GM12873 (cell line): Measurements from ENCODE around the gene DPPA5.

Experiments used
- TF ChIP-seq, protein P1 (sequence below): IDR thresholded peaks from 2 replicates; pipeline ENCODE4 v1.5.1; 2012; ENCODE audit warnings: low read depth, mild to moderate bottlenecking, moderate library complexity, low read length, control low read depth; ENCODE audit not compliant: insufficient read depth; ENCODE audit errors: missing control alignments

The DPPA5 gene

DNA sequence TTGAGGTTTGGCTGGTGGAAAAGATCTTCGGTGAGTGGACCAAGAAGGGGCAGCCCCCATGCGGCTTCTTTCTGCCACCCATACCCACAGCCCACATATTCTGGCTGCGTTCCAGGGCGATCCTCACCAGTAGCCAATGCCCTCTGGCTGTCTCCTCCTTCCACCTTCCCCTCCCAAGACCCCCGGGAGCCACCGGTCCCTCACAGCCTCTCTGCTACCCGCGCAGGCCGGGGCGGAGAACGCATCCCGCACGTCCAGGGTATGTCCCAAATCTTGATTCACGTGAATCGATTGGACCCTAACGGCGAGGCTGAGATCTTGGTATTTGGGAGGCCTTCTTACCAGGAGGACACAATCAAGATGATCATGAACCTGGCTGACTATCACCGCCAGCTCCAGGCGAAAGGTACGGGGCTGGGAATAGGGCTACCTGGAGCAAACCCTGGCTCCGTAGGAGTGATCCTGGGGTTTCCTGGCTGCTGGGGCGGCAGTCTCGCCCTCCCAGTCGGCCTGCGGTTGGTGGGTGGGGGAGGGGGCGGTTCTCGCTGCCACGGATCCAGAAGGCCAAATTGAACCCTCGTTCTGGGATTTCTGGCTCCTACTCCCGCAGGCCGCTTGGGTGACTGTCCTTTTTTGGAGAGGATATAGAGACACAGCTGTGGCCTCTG, 8.9 kb upstream of the DPPA5 start:
- TF ChIP-seq, protein P1, sequence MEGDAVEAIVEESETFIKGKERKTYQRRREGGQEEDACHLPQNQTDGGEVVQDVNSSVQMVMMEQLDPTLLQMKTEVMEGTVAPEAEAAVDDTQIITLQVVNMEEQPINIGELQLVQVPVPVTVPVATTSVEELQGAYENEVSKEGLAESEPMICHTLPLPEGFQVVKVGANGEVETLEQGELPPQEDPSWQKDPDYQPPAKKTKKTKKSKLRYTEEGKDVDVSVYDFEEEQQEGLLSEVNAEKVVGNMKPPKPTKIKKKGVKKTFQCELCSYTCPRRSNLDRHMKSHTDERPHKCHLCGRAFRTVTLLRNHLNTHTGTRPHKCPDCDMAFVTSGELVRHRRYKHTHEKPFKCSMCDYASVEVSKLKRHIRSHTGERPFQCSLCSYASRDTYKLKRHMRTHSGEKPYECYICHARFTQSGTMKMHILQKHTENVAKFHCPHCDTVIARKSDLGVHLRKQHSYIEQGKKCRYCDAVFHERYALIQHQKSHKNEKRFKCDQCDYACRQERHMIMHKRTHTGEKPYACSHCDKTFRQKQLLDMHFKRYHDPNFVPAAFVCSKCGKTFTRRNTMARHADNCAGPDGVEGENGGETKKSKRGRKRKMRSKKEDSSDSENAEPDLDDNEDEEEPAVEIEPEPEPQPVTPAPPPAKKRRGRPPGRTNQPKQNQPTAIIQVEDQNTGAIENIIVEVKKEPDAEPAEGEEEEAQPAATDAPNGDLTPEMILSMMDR, result no peak

DNA sequence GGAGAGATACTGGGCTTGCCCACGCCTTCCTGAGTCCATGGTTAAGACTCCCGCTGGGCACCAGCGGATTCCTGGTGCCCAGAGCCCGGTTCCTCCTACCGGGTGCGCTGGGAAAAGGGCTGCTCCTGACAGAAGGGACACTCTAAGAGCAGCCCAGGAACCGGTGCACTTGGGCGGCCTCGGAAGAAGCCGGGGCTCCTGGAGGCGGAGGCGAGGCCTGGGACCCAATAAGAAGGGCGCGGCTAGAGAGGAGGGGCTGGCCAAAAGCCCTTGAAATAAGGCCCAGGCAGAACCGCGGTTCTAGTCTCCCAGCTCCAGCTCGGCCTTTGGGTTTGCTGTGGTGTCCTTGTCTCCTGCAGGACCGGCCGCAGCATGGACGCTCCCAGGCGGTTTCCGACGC, 8.3 kb upstream of the DPPA5 start, which contains the start of gene KHDC3L:
Gene KHDC3L, plus strand, starts transcription at position 301 of the 400 bp plus-strand sequence. Its CDS starts 72 bp downstream, at position 373.
- TF ChIP-seq, protein P1, result no peak

DNA sequence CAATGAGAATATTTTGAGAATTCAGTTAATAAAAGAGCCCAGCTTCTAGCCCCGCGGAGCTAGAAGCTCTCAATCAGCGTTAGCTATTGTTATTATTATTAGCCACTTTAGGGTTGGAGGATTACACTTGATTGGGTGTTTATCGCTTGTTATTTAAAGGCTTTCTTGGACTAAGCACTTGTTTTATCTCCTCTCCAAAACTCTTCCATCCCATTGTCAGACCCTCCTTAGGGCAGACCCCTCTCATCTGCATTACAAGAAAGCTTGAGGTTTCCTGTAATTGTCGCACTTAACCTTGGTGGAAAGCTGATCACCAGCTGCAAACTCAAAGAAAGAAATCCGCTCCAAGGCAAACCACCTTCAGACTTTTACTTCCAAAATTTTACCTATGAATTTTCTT, 4.8 kb downstream of the DPPA5 start:
- TF ChIP-seq, protein P1, result no peak

DNA sequence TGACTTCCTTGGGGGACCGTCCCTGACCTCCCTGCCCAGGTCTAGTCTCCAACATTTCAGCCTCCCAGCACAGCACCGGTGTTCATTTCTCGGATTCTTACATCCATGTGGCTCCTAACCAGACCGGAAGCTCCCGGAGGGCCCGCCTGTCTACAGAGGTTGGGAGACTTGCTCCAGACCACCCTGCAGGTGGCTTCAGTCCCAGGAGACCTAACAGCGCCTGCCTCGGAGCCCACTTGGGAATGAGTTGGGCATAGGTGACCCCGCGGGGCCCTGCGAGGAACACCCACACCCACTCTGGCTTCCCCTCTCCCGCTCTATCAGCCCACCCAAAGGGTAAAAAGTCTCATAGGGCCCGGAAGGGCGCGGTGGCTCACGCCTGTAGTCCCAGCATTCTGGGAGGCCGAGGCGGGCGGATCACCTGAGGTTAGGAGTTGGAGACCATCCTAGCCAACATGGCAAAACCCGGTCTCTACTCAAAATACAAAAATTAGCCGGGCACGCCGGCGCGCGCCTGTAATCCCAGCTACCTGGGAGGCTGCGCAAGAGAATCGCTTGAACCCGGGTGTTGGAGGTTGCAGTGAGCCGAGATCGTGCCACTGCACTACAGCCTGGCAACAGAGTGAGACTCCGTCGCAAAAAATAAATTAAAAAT, 5.4 kb downstream of the DPPA5 start:
- TF ChIP-seq, protein P1, result no peak

DNA sequence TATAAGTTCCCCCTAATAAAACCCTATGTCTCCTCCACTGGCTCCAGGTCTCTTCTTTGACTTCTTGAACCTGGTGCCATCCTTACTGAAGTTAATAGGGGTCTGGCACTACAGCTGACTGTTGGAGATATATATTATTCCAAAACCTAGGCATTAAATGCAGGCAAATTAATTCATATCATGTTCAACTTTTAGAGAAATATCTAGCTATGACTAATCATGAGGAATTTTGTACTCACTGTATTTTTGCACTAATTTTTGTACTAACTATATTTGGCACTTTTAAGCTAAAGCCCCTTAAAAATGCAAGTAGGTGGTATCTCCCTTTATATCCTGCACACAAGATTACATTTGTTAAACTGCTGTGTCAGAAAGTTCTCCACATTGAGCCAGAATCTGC, 10.9 kb downstream of the DPPA5 start:
- TF ChIP-seq, protein P1, result no peak

DNA sequence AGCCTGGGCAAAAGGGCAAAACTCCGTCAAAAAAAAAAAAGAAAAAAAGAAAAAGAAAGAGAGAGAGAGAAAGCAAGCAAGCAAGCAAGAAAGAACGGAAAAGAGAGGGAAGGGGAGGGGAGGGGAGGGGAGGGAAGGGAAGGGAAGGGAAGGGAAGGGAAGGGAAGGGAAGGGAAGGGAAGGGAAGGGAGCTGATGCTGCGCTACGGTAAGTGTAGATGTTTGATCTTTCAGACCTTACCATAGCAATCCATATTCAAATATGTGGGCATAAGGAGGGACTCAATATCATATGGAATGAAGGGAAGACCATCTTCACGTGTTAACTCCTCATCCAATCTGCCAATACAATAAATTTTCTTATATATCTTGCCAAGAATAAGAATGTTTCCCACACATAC, 11.9 kb downstream of the DPPA5 start:
- TF ChIP-seq, protein P1, result no peak

DNA sequence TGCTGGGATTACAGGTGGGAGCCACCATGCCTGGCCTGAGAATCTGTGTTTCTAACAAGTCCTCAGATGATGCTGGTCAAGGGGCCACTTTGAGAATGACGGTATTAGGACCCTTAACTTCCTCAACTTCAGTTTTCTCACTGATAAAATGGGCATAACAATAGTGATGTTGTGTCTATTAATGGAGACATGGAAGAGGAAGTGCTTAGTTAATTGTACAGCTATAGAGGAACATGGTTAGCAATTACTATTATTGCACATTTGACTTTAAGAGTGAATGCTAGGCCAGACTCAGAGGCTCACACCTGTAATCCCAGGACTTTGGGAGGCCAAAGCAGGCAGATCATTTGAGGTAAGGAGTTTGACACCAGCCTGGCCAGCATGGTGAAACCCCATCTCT, 12.7 kb downstream of the DPPA5 start:
- TF ChIP-seq, protein P1, result no peak
